Esophagus squamous epithelium (tissue), 4 donors: ENCODE measurements around the gene HARBI1.

Source experiments
- POLR2A ChIP-seq, 4 donors: fragments of 450-650 bp; IDR thresholded peaks; one replicate each; pipeline ENCODE4 v1.6.1; 2017; ENCODE audit warnings: antibody characterized with exemption in 4 of 4, mild to moderate bottlenecking in 4 of 4, moderate library complexity in 3 of 4
- TF ChIP-seq, protein P1 (sequence below), 6 experiments: fragments of 450-650 bp in 4 of 6; fragments of 200-600 bp in 2 of 6; sonication (generic) in 2 of 6; IDR thresholded peaks; one replicate each; pipeline ENCODE4 v1.5.1; 2016 to 2019; ENCODE audit warnings: antibody characterized with exemption in 6 of 6, mild to moderate bottlenecking in 4 of 6, moderate library complexity in 4 of 6

DNA sequence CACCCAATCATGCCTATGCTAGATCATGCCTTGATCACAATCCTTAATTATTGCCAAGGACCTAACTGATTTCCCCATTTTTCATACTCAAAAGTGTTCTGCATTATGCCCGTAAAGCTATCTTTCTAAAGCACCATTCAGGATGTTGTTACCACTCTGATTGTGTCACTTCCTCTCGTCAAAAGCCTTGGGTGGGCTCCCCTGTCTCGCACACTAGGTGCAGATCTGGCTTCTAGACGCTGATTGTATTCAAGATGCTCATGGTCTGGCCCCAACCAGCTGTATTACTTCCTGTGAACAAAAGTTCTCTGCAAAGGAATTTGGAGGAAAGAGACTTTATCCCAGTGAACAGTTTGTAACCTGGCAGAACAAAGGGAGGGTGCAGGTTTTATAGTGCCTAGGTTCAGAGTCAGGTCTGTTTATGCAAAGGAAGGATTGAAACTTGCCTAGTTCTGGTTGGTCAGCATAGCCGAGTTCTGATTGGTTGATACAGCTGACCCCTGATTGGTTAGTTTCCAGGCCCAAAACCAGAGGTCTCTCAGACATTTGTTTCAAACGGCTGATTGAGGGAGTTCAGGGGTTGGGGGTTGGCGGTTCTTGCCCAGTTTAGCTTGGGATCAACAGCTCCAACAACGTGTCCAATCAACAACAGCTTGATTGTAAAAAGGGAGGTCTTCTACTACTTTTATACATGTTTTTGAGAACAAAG lies 25.8 kb upstream of the HARBI1 start:
- TF ChIP-seq, protein P1, sequence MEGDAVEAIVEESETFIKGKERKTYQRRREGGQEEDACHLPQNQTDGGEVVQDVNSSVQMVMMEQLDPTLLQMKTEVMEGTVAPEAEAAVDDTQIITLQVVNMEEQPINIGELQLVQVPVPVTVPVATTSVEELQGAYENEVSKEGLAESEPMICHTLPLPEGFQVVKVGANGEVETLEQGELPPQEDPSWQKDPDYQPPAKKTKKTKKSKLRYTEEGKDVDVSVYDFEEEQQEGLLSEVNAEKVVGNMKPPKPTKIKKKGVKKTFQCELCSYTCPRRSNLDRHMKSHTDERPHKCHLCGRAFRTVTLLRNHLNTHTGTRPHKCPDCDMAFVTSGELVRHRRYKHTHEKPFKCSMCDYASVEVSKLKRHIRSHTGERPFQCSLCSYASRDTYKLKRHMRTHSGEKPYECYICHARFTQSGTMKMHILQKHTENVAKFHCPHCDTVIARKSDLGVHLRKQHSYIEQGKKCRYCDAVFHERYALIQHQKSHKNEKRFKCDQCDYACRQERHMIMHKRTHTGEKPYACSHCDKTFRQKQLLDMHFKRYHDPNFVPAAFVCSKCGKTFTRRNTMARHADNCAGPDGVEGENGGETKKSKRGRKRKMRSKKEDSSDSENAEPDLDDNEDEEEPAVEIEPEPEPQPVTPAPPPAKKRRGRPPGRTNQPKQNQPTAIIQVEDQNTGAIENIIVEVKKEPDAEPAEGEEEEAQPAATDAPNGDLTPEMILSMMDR (IDR thresholded peaks at IDR 0.05), result no peak
- no peak for TF ChIP-seq POLR2A (IDR thresholded peaks at IDR 0.05)
